Measurements from ENCODE around the gene CCDC192. TPM values are rescaled to one million over a fixed set of nuclear protein-coding genes. Genes with fewer than 3 reads are reported as not detected.
"Not testable (repeated sequence)": the region's sequence is repeated elsewhere in the genome, so short reads cannot be mapped to it uniquely, and the experiment has no call there.

The CCDC192 gene
- total RNA-seq, 1 experiment from 2014 or later = not detected

GRCh38 chr5:127844581-127845021, 141.4 kb downstream of the CCDC192 start:
- ChIA-PET CTCF (interaction anchor here (0.7 to 1.3 kb wide), 4 partner anchors 10 to 254 kb away, joined by 3 to 5 read pairs (median 4); no protein-coding TSS in a partner anchor), POLR2A (interaction anchor here (0.9 to 1.3 kb wide), 3 partner anchors 11 to 237 kb away, joined by 3 to 5 read pairs (median 4); no protein-coding TSS in a partner anchor)
- Mint-ChIP-seq H3K27me3 (ENCODE audit: insufficient read depth, unreplicated experiment) (no peaks in the 10 kb centered on the region), H3K27ac (ENCODE audit: low read depth, unreplicated experiment) (no peak overlapping the region), H3K36me3 (ENCODE audit: insufficient read depth, unreplicated experiment) (no peaks in the 10 kb centered on the region), H3K4me3 (ENCODE audit: unreplicated experiment) (no peak overlapping the region), H3K9me3 (ENCODE audit: unreplicated experiment) (no peaks in the 10 kb centered on the region), H3K4me1 (ENCODE audit: insufficient read depth, unreplicated experiment) (peaks cover 5% of the 10 kb centered on the region)
- TF ChIP-seq CTCF (IDR thresholded peaks at IDR 0.05; ENCODE audit: unreplicated experiment) = no peak
- intact Hi-C loops (cut with micrococcal nuclease) = no loop called here
- no TSS peak for BruUV-seq (replicated peaks)
- DNase-seq (ENCODE audit: unreplicated experiment) = no peak

- Mint-ChIP-seq H3K27ac (ENCODE audit: low read depth, unreplicated experiment) (no peak overlapping the region), H3K27me3 (ENCODE audit: insufficient read depth, unreplicated experiment) (no peaks in the 10 kb centered on the region), H3K36me3 (ENCODE audit: insufficient read depth, unreplicated experiment) (no peaks in the 10 kb centered on the region), H3K9me3 (ENCODE audit: unreplicated experiment) (no peaks in the 10 kb centered on the region), H3K4me1 (ENCODE audit: insufficient read depth, unreplicated experiment) (peaks cover 6% of the 10 kb centered on the region), H3K4me3 (ENCODE audit: unreplicated experiment) (no peak overlapping the region)
- intact Hi-C loops (cut with micrococcal nuclease) = no loop called here
- BruUV-seq (replicated peaks) = no TSS peak
- peak; percentile 34 for DNase-seq (ENCODE audit: unreplicated experiment)
- POLR2A ChIA-PET = interaction anchor here (0.7 to 0.9 kb wide), 2 partner anchors 9 to 237 kb away, joined by 3 read pairs; no protein-coding TSS in a partner anchor
- TF ChIP-seq CTCF (IDR thresholded peaks at IDR 0.05; ENCODE audit: unreplicated experiment) = no peak
- CTCF ChIA-PET = no interaction called here
Observed at GRCh38 chr5:127846884-127847283, 143.7 kb downstream of the CCDC192 start.

GRCh38 chr5:127847641-127848040, 144.4 kb downstream of the CCDC192 start:
- H3K9me3 Mint-ChIP-seq (ENCODE audit: unreplicated experiment); DNase-seq (ENCODE audit: unreplicated experiment): not testable (repeated sequence)
- POLR2A ChIA-PET = interaction anchor here (0.7 to 0.9 kb wide), 2 partner anchors 8 to 237 kb away, joined by 3 read pairs; no protein-coding TSS in a partner anchor

GRCh38 chr5:127848098-127848497, 144.9 kb downstream of the CCDC192 start:
- intact Hi-C loops (cut with micrococcal nuclease) = no loop called here
- CTCF ChIA-PET = interaction anchor here (1.1 kb wide), 1 partner anchor 14 kb away, joined by 5 read pairs; no protein-coding TSS in a partner anchor

More at GRCh38 chr5:127847641-127848040, 144.4 kb downstream of the CCDC192 start:
- H3K4me3 Mint-ChIP-seq (ENCODE audit: unreplicated experiment); H3K27ac Mint-ChIP-seq (ENCODE audit: low read depth, unreplicated experiment); BruUV-seq (replicated peaks); intact Hi-C loops (cut with micrococcal nuclease); H3K4me1 Mint-ChIP-seq (ENCODE audit: insufficient read depth, unreplicated experiment); CTCF ChIA-PET; H3K27me3 Mint-ChIP-seq (ENCODE audit: insufficient read depth, unreplicated experiment); H3K36me3 Mint-ChIP-seq (ENCODE audit: insufficient read depth, unreplicated experiment): not testable (repeated sequence)

More at GRCh38 chr5:127848098-127848497, 144.9 kb downstream of the CCDC192 start:
- no TSS peak for BruUV-seq (replicated peaks)
- H3K36me3 Mint-ChIP-seq (ENCODE audit: insufficient read depth, unreplicated experiment) = no peaks in the 10 kb centered on the region
- no peaks in the 10 kb centered on the region for H3K27me3 Mint-ChIP-seq (ENCODE audit: insufficient read depth, unreplicated experiment)
- no peak for DNase-seq (ENCODE audit: unreplicated experiment)
- POLR2A ChIA-PET = interaction anchor here (1.2 kb wide), 1 partner anchor 24 kb away, joined by 4 read pairs; no protein-coding TSS in a partner anchor
- no peak overlapping the region for H3K4me3 Mint-ChIP-seq (ENCODE audit: unreplicated experiment)
- TF ChIP-seq CTCF (IDR thresholded peaks at IDR 0.05; ENCODE audit: unreplicated experiment) = no peak
- no peaks in the 10 kb centered on the region for H3K9me3 Mint-ChIP-seq (ENCODE audit: unreplicated experiment)
- H3K4me1 Mint-ChIP-seq (ENCODE audit: insufficient read depth, unreplicated experiment) = peaks cover 6% of the 10 kb centered on the region
- H3K27ac Mint-ChIP-seq (ENCODE audit: low read depth, unreplicated experiment) = no peak overlapping the region

Measured in MCF 10A (cell line).